Liver (tissue), 9 donors: ENCODE measurements around the gene YBX2. TPM values are rescaled to one million over a fixed set of nuclear protein-coding genes. Genes with fewer than 3 reads are reported as not detected.
A peak's percentile ranks its signal among the peaks of the same experiment; 100 is the strongest.

Source experiments
- DNase-seq: peaks from one replicate; pipeline ENCODE4 v3.0.0-alpha.2; 2017; ENCODE audit warnings: low spot score
- H3K27ac ChIP-seq, 2 donors: one replicate each; pipeline ENCODE4 v1.7.0; 2013; ENCODE audit warnings: inconsistent platforms in 2 of 2, low read length in 2 of 2, control low read depth in 1 of 2, low read depth in 1 of 2, mild to moderate bottlenecking in 1 of 2
- H3K27me3 ChIP-seq, 4 donors: one replicate each; pipeline versions ENCODE4 v1.6.1 to v1.7.0; 2013; ENCODE audit warnings: low read length in 3 of 4, inconsistent platforms in 1 of 4, mild to moderate bottlenecking in 1 of 4, moderate library complexity in 1 of 4; ENCODE audit not compliant: control insufficient read depth in 4 of 4, insufficient read depth in 4 of 4
- H3K36me3 ChIP-seq, 4 donors: one replicate each; pipeline versions ENCODE4 v1.6.1 to v1.7.0; 2013; ENCODE audit warnings: low read length in 3 of 4, mild to moderate bottlenecking in 3 of 4, low read depth in 1 of 4, moderate library complexity in 1 of 4; ENCODE audit not compliant: control insufficient read depth in 4 of 4, insufficient read depth in 3 of 4
- H3K4me1 ChIP-seq, 4 donors: one replicate each; pipeline versions ENCODE4 v1.6.1 to v1.7.0; 2013; ENCODE audit warnings: low read length in 3 of 4, mild to moderate bottlenecking in 3 of 4, moderate library complexity in 1 of 4; ENCODE audit not compliant: control insufficient read depth in 4 of 4, insufficient read depth in 4 of 4
- H3K4me3 ChIP-seq, 3 donors: one replicate each; pipeline versions ENCODE4 v1.6.1 to v1.7.0; 2013; ENCODE audit warnings: low read length in 3 of 3, control low read depth in 1 of 3, low read depth in 1 of 3, mild to moderate bottlenecking in 1 of 3
- H3K9ac ChIP-seq, 2 donors: one replicate each; pipeline ENCODE4 v1.7.0; 2013; ENCODE audit warnings: low read length in 2 of 2, mild to moderate bottlenecking in 2 of 2, moderate library complexity in 2 of 2, control low read depth in 1 of 2, low read depth in 1 of 2
- H3K9me3 ChIP-seq, 4 donors: one replicate each; pipeline versions ENCODE4 v1.6.1 to v1.7.0; 2013; ENCODE audit warnings: low read length in 3 of 4; ENCODE audit not compliant: control insufficient read depth in 4 of 4
- RXRA ChIP-seq, 2 donors: IDR thresholded peaks; 2 replicates each; pipeline ENCODE4 v1.6.1; 2017 to 2018; ENCODE audit warnings: antibody characterized with exemption in 2 of 2, mild to moderate bottlenecking in 1 of 2
- TAF1 ChIP-seq: conservative IDR thresholded peaks from 2 replicates; pipeline ENCODE4 v1.6.1; 2016; ENCODE audit warnings: antibody characterized with exemption, mild to moderate bottlenecking
- YY1 ChIP-seq: IDR thresholded peaks from 2 replicates; pipeline ENCODE4 v1.6.1; 2016; ENCODE audit warnings: antibody characterized with exemption, mild to moderate bottlenecking
- ZBTB33 ChIP-seq: IDR thresholded peaks from 2 replicates; pipeline ENCODE4 v1.6.1; 2016; ENCODE audit warnings: antibody characterized with exemption
- WGBS: extraction: QIAGEN DNeasy Blood & Tissue Kit; methylation state at CpG from one replicate; pipeline ENCODE4 v1.1.7; 2013; 5-methylcytosine and 5-hydroxymethylcytosine counted together
- polyA plus RNA-seq, 2 donors: library from polyadenylated mRNA; stranded (reverse) in 1 of 2; unstranded in 1 of 2; fragments of 200-250 nt in 1 of 2; fragments of >200 nt in 1 of 2; fragmentation: Nextera tagmentation in 1 of 2; extraction: Ambion mirVana in 1 of 2; gene quantifications; one replicate each; pipeline versions ENCODE4 v1.2.1 to v1.2.3, GENCODE V29; 2013 to 2015
- total RNA-seq, 2 donors: library from RNA; depleted of rRNA; stranded (reverse); fragments of >200 nt; gene quantifications; one replicate each; pipeline ENCODE4 v1.2.3, GENCODE V29; 2014
- donor health status: healthy.
- donor health status: healthy.
- donor health status: healthy.
- donor health status: healthy.
- donor health status: healthy.

The YBX2 gene
- total and polyA plus RNA-seq, 4 donors, result 0.33 to 0.75 (median 0.57) TPM

- DNase-seq, result peak; percentile 34
- peaks cover 11 to 28% (median 17%) of the 10 kb centered on the region in 4 donors for H3K4me1 ChIP-seq
- no peak overlapping the region for H3K27ac ChIP-seq
- 64% methylated on average over 42 of the region's 42 CpGs for WGBS
- H3K36me3 ChIP-seq, result no peaks in the 10 kb centered on the region
- H3K4me3 ChIP-seq, result peak overlapping the region in 1 of 3 donors; percentile 25
- no peak overlapping the region for H3K9ac ChIP-seq
- H3K9me3 ChIP-seq, result no peaks in the 10 kb centered on the region
- no peak for TF ChIP-seq YY1
- no peaks in the 10 kb centered on the region for H3K27me3 ChIP-seq
Measured at GRCh38 chr17:7295230-7296180, 1.1 kb upstream of the YBX2 start.

DNA sequence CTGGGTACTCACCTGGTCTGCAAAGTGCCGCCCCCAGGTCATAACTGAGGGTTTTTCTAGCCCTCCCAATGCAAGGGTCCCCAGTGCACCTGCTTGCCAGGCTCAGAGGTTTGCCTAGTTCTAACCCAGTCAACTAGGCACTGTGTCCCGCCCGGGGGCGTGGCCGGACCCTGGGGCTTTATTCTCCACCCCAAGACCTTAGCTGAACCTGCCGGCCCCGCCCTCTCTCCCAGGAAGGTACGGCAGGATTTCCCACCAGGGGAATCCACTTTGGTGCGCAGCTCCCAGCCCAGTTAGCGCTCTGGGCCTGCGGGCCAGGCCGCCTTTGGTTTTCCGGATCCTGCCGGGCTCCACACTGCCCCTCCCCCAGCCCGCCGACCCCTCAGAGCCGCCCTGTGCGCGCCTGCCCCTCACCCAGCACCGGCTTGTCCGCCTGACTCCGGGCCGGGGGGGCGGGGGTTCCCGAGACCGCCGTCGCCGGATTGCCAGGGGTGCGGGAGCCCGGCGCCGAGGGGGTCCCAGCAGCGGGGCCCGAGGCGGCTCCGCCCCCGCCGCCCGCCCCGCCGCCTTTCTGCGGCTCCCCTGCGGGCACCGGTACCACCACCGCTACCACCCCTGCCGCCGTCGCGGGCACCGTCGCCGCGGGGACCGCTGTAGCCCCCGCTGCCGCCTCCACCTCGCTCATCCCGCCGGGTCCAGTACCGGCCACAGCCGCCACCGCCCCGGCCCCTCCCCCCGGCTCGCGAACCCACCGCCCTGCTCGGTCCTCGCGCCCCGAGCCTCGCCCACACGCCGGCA, 424 bp downstream of the YBX2 start:
- Histone ChIP-seq H3K4me3 (peak overlapping the region in 1 of 3 donors; percentile 25), H3K27ac (no peak overlapping the region), H3K27me3 (no peaks in the 10 kb centered on the region), H3K36me3 (no peaks in the 10 kb centered on the region), H3K4me1 (peaks cover 11 to 28% (median 17%) of the 10 kb centered on the region in 4 donors), H3K9ac (no peak overlapping the region), H3K9me3 (no peaks in the 10 kb centered on the region)
- peak; percentile 8 to 45 for TF ChIP-seq RXRA (IDR thresholded peaks at IDR 0.05)
- TF ChIP-seq ZBTB33, result no peak
- peak; percentile 46 for DNase-seq
- WGBS, result 16% methylated on average over 75 of the region's 75 CpGs

DNA sequence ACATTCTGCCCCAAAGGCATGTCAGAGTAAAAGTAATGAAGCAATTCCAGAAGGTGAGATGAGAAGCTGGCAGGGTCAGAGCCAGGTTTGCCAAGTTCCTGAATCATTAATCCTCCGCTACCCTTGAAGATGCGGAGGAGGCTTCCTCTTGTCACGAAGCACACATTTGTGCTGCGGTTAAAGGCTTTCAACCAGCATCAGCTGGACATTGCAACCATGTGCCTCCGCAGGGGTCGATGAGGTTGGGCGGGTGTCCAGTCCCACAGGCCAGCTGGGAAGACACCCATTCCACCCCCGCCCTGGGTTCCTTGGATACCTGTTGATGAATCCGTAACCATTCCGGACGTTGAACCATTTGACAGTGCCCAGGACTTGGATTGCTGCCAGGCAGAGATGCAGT, 1.3 kb downstream of the YBX2 start:
- Histone ChIP-seq H3K27me3 (no peaks in the 10 kb centered on the region), H3K9ac (no peak overlapping the region)
- DNase-seq, result no peak

More for the DNA sequence above, 1.3 kb downstream of the YBX2 start:
- Histone ChIP-seq H3K4me3 (no peak overlapping the region), H3K27ac (no peak overlapping the region), H3K36me3 (no peaks in the 10 kb centered on the region), H3K4me1 (peaks cover 11 to 28% (median 17%) of the 10 kb centered on the region in 4 donors), H3K9me3 (no peaks in the 10 kb centered on the region)
- no peak for TF ChIP-seq ZBTB33
- no peak for TF ChIP-seq YY1
- TF ChIP-seq TAF1, result no peak
- 86% methylated on average over 11 of the region's 11 CpGs for WGBS
